ENCODE results near the gene RBM10. TPM values are rescaled to one million over a fixed set of nuclear protein-coding genes. Genes with fewer than 3 reads are reported as not detected.

Gene RBM10
- total and polyA plus RNA-seq, 2 of the 13 experiments (the other 11 are each of a cell fraction or from before 2014, with no cell fraction given): 15.9 to 43.1 TPM

DNA sequence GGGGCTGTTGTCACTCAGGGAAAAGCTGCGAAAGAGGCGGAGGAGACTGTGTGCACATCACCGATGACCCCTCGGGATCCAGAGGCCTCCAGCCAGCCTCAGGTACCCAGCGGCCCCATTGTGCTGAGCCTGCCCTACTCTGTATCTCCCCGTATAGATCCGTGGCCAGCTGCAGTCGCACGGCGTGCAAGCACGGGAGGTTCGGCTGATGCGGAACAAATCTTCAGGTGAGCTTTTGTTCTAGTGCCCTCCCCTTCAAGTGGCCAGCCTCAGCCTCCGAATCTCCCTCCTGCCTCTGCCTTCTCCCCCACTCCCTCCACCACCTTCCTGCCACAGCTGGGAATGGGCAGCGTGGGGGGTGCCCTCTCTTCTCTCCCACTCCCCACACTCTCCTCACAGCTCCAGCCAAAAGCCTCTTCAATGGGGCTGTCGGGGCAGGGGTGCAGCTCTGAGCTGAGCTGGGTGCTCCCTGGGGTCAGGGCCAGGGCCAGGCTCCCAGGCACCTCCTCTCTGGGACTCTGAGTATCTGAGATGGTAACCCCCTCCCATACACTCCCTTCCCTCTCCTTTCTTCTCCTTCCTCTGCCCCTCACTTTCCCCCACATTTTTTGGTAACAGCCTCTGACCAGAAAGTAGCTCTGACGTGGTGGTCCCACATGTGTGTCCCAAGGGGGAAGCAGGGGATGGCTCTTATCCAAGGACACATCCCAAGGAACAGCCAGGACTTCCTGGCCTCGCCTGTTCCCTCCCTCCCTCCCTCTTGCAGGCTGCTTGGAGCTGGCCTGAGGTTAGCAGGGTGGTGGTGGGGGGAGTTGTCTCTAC, 28.2 kb downstream of the RBM10 start:
- Histone ChIP-seq H3K4me1 (ENCODE audit: insufficient read depth, low read length) (no peaks in the 10 kb centered on the region), H3K27me3 (ENCODE audit: control insufficient read depth in 1 of 2, insufficient read depth in 2 of 2, low read length in 2 of 2) (no peaks in the 10 kb centered on the region), H3K9ac (ENCODE audit: insufficient read depth, low read depth, low read length) (no peak overlapping the region), H2AFZ (ENCODE audit: low read length) (no peak overlapping the region), H3K36me3 (replicated peaks in 1 of 2; ENCODE audit: control insufficient read depth in 1 of 2, insufficient read depth in 2 of 2, low read length in 2 of 2) (peaks cover 17 to 34% of the 10 kb centered on the region in 2 experiments), H3K4me2 (ENCODE audit: low read depth, low read length) (no peak overlapping the region), H3K9me3 (ENCODE audit: low read length) (no peaks in the 10 kb centered on the region), H4K20me1 (ENCODE audit: insufficient read depth, low read length) (no peaks in the 10 kb centered on the region), H3K27ac (ENCODE audit: extremely low read length, insufficient read depth, low read length) (no peak overlapping the region), H3K79me2 (ENCODE audit: insufficient read depth, low read length) (no peaks in the 10 kb centered on the region), H3K4me3 (replicated peaks in 1 of 3; ENCODE audit: insufficient read depth in 1 of 3, low read depth in 2 of 3, low read length in 3 of 3) (no peak overlapping the region)
- ChIA-PET CTCF (ENCODE audit: low intra/inter-chr PET ratio, low total read pairs) (no interaction called here), POLR2A (no interaction called here)
- DNase-seq (ENCODE audit: low spot score): no peak
- FAIRE-seq: no peak
- no TSS peak for BruUV-seq (replicated peaks)
- no peak for TF ChIP-seq GFI1 (CRISPR knock-in tag; IDR thresholded peaks at IDR 0.05; ENCODE audit: borderline replicate concordance)
- no peak for TF ChIP-seq ZNF616 (CRISPR knock-in tag; IDR thresholded peaks at IDR 0.05; ENCODE audit: low read depth)
- no peak for TF ChIP-seq HNF1B (CRISPR knock-in tag; IDR thresholded peaks at IDR 0.05)
- TF ChIP-seq BATF2 (CRISPR knock-in tag; IDR thresholded peaks at IDR 0.05): no peak
- no peak for TF ChIP-seq CBX1 (IDR thresholded peaks at IDR 0.05; ENCODE audit: low read depth)
- TF ChIP-seq AGO2 (optimal IDR thresholded peaks at IDR 0.05; ENCODE audit: low read depth, low read length): peak; percentile 32
- ATAC-seq: no peak
- 100% methylated on average over 3 of the region's 18 CpGs for WGBS (ENCODE audit: low lambda C conversion rate)
- intact Hi-C loops (cut with micrococcal nuclease; ENCODE audit: unreplicated experiment) (no loop called here), in situ Hi-C loops (cut with HindIII; ENCODE audit: extremely low pct_ligation_motif_present, low pct_unique_long_range_greater_than_20kb) (no loop called here)

Measured in HepG2 (cell line).